GM06990 (cell line): ENCODE data around the gene CCDC92.

ENCODE experiments used
- DNase-seq: peaks from one replicate; pipeline ENCODE4 v3.0.0-alpha.2; 2011; ENCODE audit not compliant: insufficient read length; ENCODE audit errors: extremely low read depth
- H3K27me3 ChIP-seq: replicated peaks from 2 replicates; pipeline ENCODE4 v1.6.0; 2011; ENCODE audit warnings: low read length; ENCODE audit not compliant: control insufficient read depth, insufficient read depth
- H3K36me3 ChIP-seq: 2 replicates; pipeline ENCODE4 v1.5.1; 2011; ENCODE audit warnings: low read length; ENCODE audit not compliant: control insufficient read depth, insufficient read depth
- H3K4me3 ChIP-seq: replicated peaks from 2 replicates; pipeline ENCODE4 v1.5.1; 2011; ENCODE audit warnings: low read depth, mild to moderate bottlenecking, control low read depth, low read length
- CTCF ChIP-seq: IDR thresholded peaks from 2 replicates; pipeline ENCODE4 v1.5.1; 2011; ENCODE audit warnings: low read length, control low read depth, mild to moderate bottlenecking, inconsistent platforms; ENCODE audit not compliant: insufficient read depth, poor library complexity, severe bottlenecking

The CCDC92 gene

GRCh38 chr12:124010687-124011086, 38.1 kb upstream of the CCDC92 start:
- H3K4me3 ChIP-seq = no peak overlapping the region

GRCh38 chr12:124009781-124010180, 37.1 kb upstream of the CCDC92 start:
- Histone ChIP-seq H3K4me3 (no peak overlapping the region), H3K36me3 (peaks cover 9% of the 10 kb centered on the region), H3K27me3 (no peaks in the 10 kb centered on the region)
- no peak for TF ChIP-seq CTCF
- DNase-seq = no peak

More at GRCh38 chr12:124010687-124011086, 38.1 kb upstream of the CCDC92 start:
- H3K36me3 ChIP-seq = peaks cover 9% of the 10 kb centered on the region
- TF ChIP-seq CTCF = no peak
- no peaks in the 10 kb centered on the region for H3K27me3 ChIP-seq
- DNase-seq = no peak

GRCh38 chr12:124008595-124008994, 36.0 kb upstream of the CCDC92 start:
- Histone ChIP-seq H3K4me3 (no peak overlapping the region), H3K36me3 (peaks cover 9% of the 10 kb centered on the region), H3K27me3 (no peaks in the 10 kb centered on the region)
- no peak for TF ChIP-seq CTCF
- no peak for DNase-seq

- Histone ChIP-seq H3K4me3 (no peak overlapping the region), H3K27me3 (no peaks in the 10 kb centered on the region), H3K36me3 (peaks cover 7% of the 10 kb centered on the region)
- TF ChIP-seq CTCF = no peak
- no peak for DNase-seq
These were observed 35.4 kb upstream of the CCDC92 start for GRCh38 chr12:124007826-124008570.

GRCh38 chr12:124006846-124007713, 34.4 kb upstream of the CCDC92 start:
- H3K27me3 ChIP-seq = no peaks in the 10 kb centered on the region
- no peak for TF ChIP-seq CTCF
- no peak for DNase-seq
- H3K36me3 ChIP-seq = peaks cover 7% of the 10 kb centered on the region
- H3K4me3 ChIP-seq = no peak overlapping the region
